Neural cell (in vitro differentiated cells): ENCODE results near the gene NOL9. TPM values are rescaled to one million over a fixed set of nuclear protein-coding genes. Genes with fewer than 3 reads are reported as not detected.

Experiments used
- H2AFZ ChIP-seq: fragments of 200-600, 300-800 bp; sonication (generic), shearing (Covaris generic); 2 replicates; pipeline ENCODE4 v1.6.0; 2014; ENCODE audit warnings: low read depth, mild to moderate bottlenecking, antibody characterized with exemption, low read length, moderate library complexity
- H3F3A ChIP-seq: fragments of 200-600 bp; shearing (Covaris generic); 2 replicates; pipeline ENCODE4 v1.6.1; 2016; ENCODE audit warnings: mild to moderate bottlenecking, moderate library complexity, mixed read lengths, antibody characterized with exemption, low read length; ENCODE audit not compliant: insufficient read depth, poor library complexity, severe bottlenecking
- H3K27ac ChIP-seq: fragments of 200-600, 300-800 bp; sonication (generic), shearing (Covaris generic); 2 replicates; pipeline ENCODE4 v1.5.1; 2014; ENCODE audit warnings: mild to moderate bottlenecking, low read length, moderate library complexity
- H3K27me3 ChIP-seq: fragments of 300-800, 200-600 bp; sonication (generic), shearing (Covaris generic); 2 replicates; pipeline ENCODE4 v1.6.0; 2014; ENCODE audit warnings: mild to moderate bottlenecking, low read depth, low read length, moderate library complexity; ENCODE audit not compliant: insufficient read depth
- H3K36me3 ChIP-seq: fragments of 300-800, 200-600 bp; sonication (generic), shearing (Covaris generic); 2 replicates; pipeline ENCODE4 v1.5.1; 2014; ENCODE audit warnings: mild to moderate bottlenecking, antibody characterized with exemption, low read length, moderate library complexity; ENCODE audit not compliant: insufficient read depth
- H3K4me2 ChIP-seq: fragments of 300-800, 200-600 bp; sonication (generic), shearing (Covaris generic); 2 replicates; pipeline ENCODE4 v1.6.0; 2014; ENCODE audit warnings: mild to moderate bottlenecking, low read length
- H3K4me3 ChIP-seq: fragments of 300-800, 200-600 bp; sonication (generic), shearing (Covaris generic); 2 replicates; pipeline ENCODE4 v1.5.1; 2014; ENCODE audit warnings: mild to moderate bottlenecking, low read length, moderate library complexity
- H3K79me2 ChIP-seq: fragments of 200-600 bp; shearing (Covaris generic); replicated peaks from 2 replicates; pipeline ENCODE4 v1.6.0; 2014; ENCODE audit warnings: mild to moderate bottlenecking, low read length, moderate library complexity; ENCODE audit not compliant: insufficient read depth
- H3K9ac ChIP-seq: fragments of 300-800, 200-600 bp; sonication (generic), shearing (Covaris generic); 2 replicates; pipeline ENCODE4 v1.6.1; 2016; ENCODE audit warnings: mild to moderate bottlenecking, low read length, mixed read lengths
- H3K9me2 ChIP-seq: fragments of 200-600 bp; shearing (Covaris generic); 2 replicates; pipeline ENCODE4 v1.6.1; 2016; ENCODE audit warnings: mild to moderate bottlenecking, low read length, mixed read lengths; ENCODE audit not compliant: insufficient read depth
- H3K9me3 ChIP-seq: fragments of 200-600, 300-800 bp; sonication (generic), shearing (Covaris generic); 2 replicates; pipeline ENCODE4 v1.6.1; 2016; ENCODE audit warnings: mild to moderate bottlenecking, mixed run types, low read length, moderate library complexity, mixed read lengths
- H4K20me1 ChIP-seq: fragments of 200-600 bp; shearing (Covaris generic); 2 replicates; pipeline ENCODE4 v1.6.1; 2016; ENCODE audit warnings: mild to moderate bottlenecking, mixed run types; ENCODE audit not compliant: insufficient read depth
- CTCF ChIP-seq: fragments of 450-650 bp; IDR thresholded peaks from 2 replicates; pipeline ENCODE4 v1.5.1; 2014; ENCODE audit warnings: antibody characterized with exemption, mild to moderate bottlenecking, moderate library complexity; ENCODE audit not compliant: poor library complexity, severe bottlenecking
- EP300 ChIP-seq: fragments of 450-650 bp; conservative IDR thresholded peaks from 2 replicates; pipeline ENCODE4 v1.6.1; 2014; ENCODE audit warnings: antibody characterized with exemption, mild to moderate bottlenecking, moderate library complexity; ENCODE audit not compliant: poor library complexity, severe bottlenecking
- EZH2 ChIP-seq: fragments of 200-600, 300-800 bp; shearing (Covaris generic), sonication (generic); IDR thresholded peaks from 2 replicates; pipeline ENCODE4 v1.6.1; 2014; ENCODE audit warnings: antibody characterized with exemption, low read length, borderline replicate concordance, mild to moderate bottlenecking; ENCODE audit not compliant: insufficient read depth, poor library complexity, severe bottlenecking
- MXI1 ChIP-seq: fragments of 450-650 bp; conservative IDR thresholded peaks from 2 replicates; pipeline ENCODE4 v1.6.1; 2014; ENCODE audit warnings: antibody characterized with exemption, mild to moderate bottlenecking; ENCODE audit not compliant: poor library complexity, severe bottlenecking
- POLR2AphosphoS5 ChIP-seq: IDR thresholded peaks from 2 replicates; pipeline ENCODE4 v1.6.1; 2012
- RAD21 ChIP-seq: fragments of 450-650 bp; conservative IDR thresholded peaks from 2 replicates; pipeline ENCODE4 v1.6.1; 2014; ENCODE audit warnings: antibody characterized with exemption, mild to moderate bottlenecking, moderate library complexity
- REST ChIP-seq: IDR thresholded peaks from 2 replicates; pipeline ENCODE4 v1.6.1; 2012; ENCODE audit warnings: borderline replicate concordance
- SMC3 ChIP-seq: fragments of 450-650 bp; conservative IDR thresholded peaks from 2 replicates; pipeline ENCODE4 v1.6.1; 2014; ENCODE audit warnings: antibody characterized with exemption, mild to moderate bottlenecking, moderate library complexity; ENCODE audit not compliant: poor library complexity
- TAF1 ChIP-seq: IDR thresholded peaks from 2 replicates; pipeline ENCODE4 v1.6.1; 2012; ENCODE audit warnings: low read depth
- polyA plus RNA-seq: library from polyadenylated mRNA; depleted of rRNA; stranded (reverse); fragments of >200 nt; gene quantifications from 2 replicates; pipeline ENCODE4 v1.2.3, GENCODE V29; 2014

The NOL9 gene
- polyA plus RNA-seq, 1 donor from 2014 or later: 30.7 TPM

DNA sequence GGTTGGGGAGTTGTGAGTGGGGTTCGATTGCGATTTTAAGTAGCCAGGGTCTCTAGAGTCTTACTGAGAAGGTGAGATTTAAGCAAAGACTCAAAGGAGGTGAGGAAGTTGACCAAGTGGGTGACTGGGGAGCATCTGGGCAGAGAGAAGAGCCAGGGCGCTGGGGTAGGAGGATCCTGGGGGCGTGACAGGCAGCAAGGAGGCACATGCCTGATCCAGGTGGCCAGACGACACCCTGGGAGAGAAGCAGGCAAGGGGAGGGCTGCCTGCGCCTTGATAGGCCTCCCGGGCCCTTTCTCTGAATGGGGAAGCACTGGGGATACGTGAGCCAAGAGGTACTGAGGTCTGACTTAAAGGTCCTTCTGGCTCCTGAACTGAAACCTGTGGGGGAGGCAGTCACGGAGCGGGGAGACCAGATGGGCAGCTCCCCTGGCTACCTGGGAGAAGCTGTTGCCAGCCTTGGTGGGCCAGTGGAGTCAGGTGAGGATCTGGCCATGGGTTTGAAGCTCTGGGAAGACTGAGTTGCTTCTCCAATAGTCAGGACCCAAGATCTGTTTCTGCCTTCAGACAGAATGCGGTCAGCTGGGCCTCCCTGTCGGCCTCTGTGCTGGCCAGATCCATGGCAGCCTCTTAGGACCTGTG, 30.9 kb upstream of the NOL9 start:
- Histone ChIP-seq H3F3A (no peaks in the 10 kb centered on the region), H3K27ac (no peak overlapping the region), H3K4me3 (no peak overlapping the region), H3K36me3 (no peaks in the 10 kb centered on the region), H4K20me1 (no peaks in the 10 kb centered on the region), H3K79me2 (peaks cover 14% of the 10 kb centered on the region), H3K9me2 (no peaks in the 10 kb centered on the region), H2AFZ (no peak overlapping the region), H3K9ac (no peak overlapping the region), H3K27me3 (no peaks in the 10 kb centered on the region), H3K4me2 (no peak overlapping the region), H3K9me3 (no peaks in the 10 kb centered on the region)
- no peak for TF ChIP-seq REST
- no peak for TF ChIP-seq CTCF
- no peak for TF ChIP-seq MXI1
- no peak for TF ChIP-seq SMC3
- TF ChIP-seq RAD21: no peak
- TF ChIP-seq POLR2AphosphoS5: no peak
- TF ChIP-seq TAF1: no peak
- TF ChIP-seq EZH2: no peak
- no peak for TF ChIP-seq EP300

GRCh38 chr1:6584126-6585080, 30.1 kb upstream of the NOL9 start:
- no peaks in the 10 kb centered on the region for H3F3A ChIP-seq
- no peaks in the 10 kb centered on the region for H3K27me3 ChIP-seq
- H4K20me1 ChIP-seq: no peaks in the 10 kb centered on the region
- H3K4me3 ChIP-seq: no peak overlapping the region
- H3K79me2 ChIP-seq: peaks cover 17% of the 10 kb centered on the region
- no peaks in the 10 kb centered on the region for H3K9me2 ChIP-seq
- no peak overlapping the region for H3K9ac ChIP-seq
- TF ChIP-seq TAF1: no peak
- no peak for TF ChIP-seq REST
- no peak for TF ChIP-seq EP300
- H3K9me3 ChIP-seq: no peaks in the 10 kb centered on the region
- H3K36me3 ChIP-seq: no peaks in the 10 kb centered on the region
- no peak overlapping the region for H3K27ac ChIP-seq
- H3K4me2 ChIP-seq: no peak overlapping the region
- no peak overlapping the region for H2AFZ ChIP-seq
